Embryonic facial prominence (tissue), 1 donor: ENCODE measurements around the gene BGN.

Experiments
- DNase-seq: peaks from one replicate; pipeline ENCODE4 v3.0.0-alpha.2; 2016; ENCODE audit errors: extremely low spot score

Gene BGN

GRCh38 chrX:153460826-153461225 is 34.0 kb upstream of the BGN start:
- no peak for DNase-seq

- no peak for DNase-seq
These were observed 32.5 kb upstream of the BGN start for GRCh38 chrX:153462291-153462690.

- DNase-seq: no peak
These were observed 31.7 kb upstream of the BGN start for GRCh38 chrX:153463031-153463430.

GRCh38 chrX:153463556-153463955 is 31.2 kb upstream of the BGN start:
- no peak for DNase-seq

GRCh38 chrX:153464116-153464515 is 30.7 kb upstream of the BGN start:
- DNase-seq: no peak

- DNase-seq: no peak
These were observed 28.9 kb upstream of the BGN start for GRCh38 chrX:153465691-153466380.

- no peak for DNase-seq
These were observed 26.7 kb upstream of the BGN start for GRCh38 chrX:153468008-153468580.

GRCh38 chrX:153469811-153470410 is 24.9 kb upstream of the BGN start:
- DNase-seq: no peak

GRCh38 chrX:153470411-153471363 is 24.1 kb upstream of the BGN start, which contains the start of gene HAUS7:
Gene HAUS7 (minus strand): TSS chrX:153470576. CDS start chrX:153470557, 19 bp downstream.
- DNase-seq: peak; percentile 71

- DNase-seq: no peak
These were observed 23.0 kb upstream of the BGN start for GRCh38 chrX:153471663-153472280.

GRCh38 chrX:153473126-153473525 is 21.7 kb upstream of the BGN start:
- DNase-seq: no peak

- no peak for DNase-seq
These were observed 20.5 kb upstream of the BGN start for GRCh38 chrX:153474266-153474665.

- peak; percentile 32 for DNase-seq
These were observed 20.1 kb upstream of the BGN start for GRCh38 chrX:153474718-153475117.

GRCh38 chrX:153475271-153475670 is 19.5 kb upstream of the BGN start:
- peak; percentile 6 for DNase-seq

- DNase-seq: no peak
These were observed 19.0 kb upstream of the BGN start for GRCh38 chrX:153475751-153476281.

GRCh38 chrX:153476666-153477363 is 18.0 kb upstream of the BGN start:
- DNase-seq: peak; percentile 22

- DNase-seq: no peak
These were observed 17.4 kb upstream of the BGN start for GRCh38 chrX:153477364-153477857.

- DNase-seq: no peak
These were observed 16.9 kb upstream of the BGN start for GRCh38 chrX:153477901-153478300.

GRCh38 chrX:153478746-153479145 is 16.0 kb upstream of the BGN start:
- no peak for DNase-seq

GRCh38 chrX:153481043-153481442 is 13.7 kb upstream of the BGN start:
- DNase-seq: no peak
